ENCODE measurements around the gene SLCO4A1. TPM values are rescaled to one million over a fixed set of nuclear protein-coding genes. Genes with fewer than 3 reads are reported as not detected.

Gene SLCO4A1
- total and polyA plus RNA-seq, 9 of the 15 experiments (the other 6 are each of a cell fraction or from before 2014, with no cell fraction given) = 1.6 to 21.9 (median 12.8) TPM

DNA sequence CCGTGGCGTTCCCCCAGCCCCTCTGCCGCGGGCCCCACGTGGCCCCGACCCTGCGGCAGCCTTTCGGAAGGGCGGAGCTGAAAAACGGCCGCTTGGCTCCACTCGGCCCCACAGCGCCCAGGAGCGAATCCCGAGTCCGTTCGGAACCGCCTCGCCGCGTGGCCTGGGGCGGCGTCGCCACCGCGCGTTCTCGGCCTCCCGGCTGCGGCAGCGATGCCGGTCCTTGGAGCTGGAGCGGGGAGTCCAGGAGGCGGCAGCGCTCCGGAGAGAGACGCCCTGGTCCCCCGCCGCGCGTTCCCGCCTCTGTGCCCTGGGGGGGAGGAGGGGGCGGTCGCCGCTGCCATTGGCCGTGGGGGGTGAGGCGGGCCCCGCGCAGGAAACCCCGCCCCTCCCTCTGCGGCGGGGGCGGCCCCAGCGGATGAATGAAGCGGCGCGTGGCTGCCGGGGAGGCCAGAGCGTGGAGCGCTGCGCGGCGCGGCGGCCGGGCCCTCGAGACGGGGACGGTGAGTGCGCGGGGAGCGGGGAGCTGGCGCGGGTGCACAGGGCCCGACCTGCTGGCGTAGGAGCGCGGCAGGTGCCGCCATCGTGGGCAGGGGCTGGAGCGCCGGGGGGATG lies at the start of gene SLCO4A1 (continued):
- TF ChIP-seq MCM7 (IDR thresholded peaks at IDR 0.05) (no peak), PURB (CRISPR knock-in tag; IDR thresholded peaks at IDR 0.05; ENCODE audit: low read depth) (no peak), RBM15 (IDR thresholded peaks at IDR 0.05; ENCODE audit: insufficient read depth, low read length) (no peak), ZNF224 (CRISPR knock-in tag; IDR thresholded peaks at IDR 0.05) (peak; percentile 31; the same call in 1 of the 2 replicates), NCOA2 (IDR thresholded peaks at IDR 0.05; ENCODE audit: partially characterized antibody in 2 of 2) (no peak), ETV1 (tag; conservative IDR thresholded peaks at IDR 0.05; ENCODE audit: low read depth) (no peak), ZNF133 (CRISPR knock-in tag; IDR thresholded peaks at IDR 0.05) (no peak), CXXC5 (CRISPR knock-in tag; IDR thresholded peaks at IDR 0.05) (peak; percentile 63; the same call in 1 of the 2 replicates), FOXJ2 (tag; IDR thresholded peaks at IDR 0.05) (no peak), HNRNPK (IDR thresholded peaks at IDR 0.05; ENCODE audit: low read depth, low read length, poor library complexity, severe bottlenecking) (peak; percentile 10), GATA2 (CRISPR knock-in tag; IDR thresholded peaks at IDR 0.05) (no peak), ZNF134 (CRISPR knock-in tag; conservative IDR thresholded peaks at IDR 0.05) (no peak), TEAD1 (CRISPR knock-in tag; IDR thresholded peaks at IDR 0.05) (peak in 1 of 2 experiments; percentile 32; a peak in 1 of 4 replicates), NONO (IDR thresholded peaks at IDR 0.05; ENCODE audit: low read depth in 2 of 2, low read length in 1 of 2) (peak in 1 of 2 experiments; percentile 82; a peak in 2 of 4 replicates)
- TF ChIP-seq, protein P1, sequence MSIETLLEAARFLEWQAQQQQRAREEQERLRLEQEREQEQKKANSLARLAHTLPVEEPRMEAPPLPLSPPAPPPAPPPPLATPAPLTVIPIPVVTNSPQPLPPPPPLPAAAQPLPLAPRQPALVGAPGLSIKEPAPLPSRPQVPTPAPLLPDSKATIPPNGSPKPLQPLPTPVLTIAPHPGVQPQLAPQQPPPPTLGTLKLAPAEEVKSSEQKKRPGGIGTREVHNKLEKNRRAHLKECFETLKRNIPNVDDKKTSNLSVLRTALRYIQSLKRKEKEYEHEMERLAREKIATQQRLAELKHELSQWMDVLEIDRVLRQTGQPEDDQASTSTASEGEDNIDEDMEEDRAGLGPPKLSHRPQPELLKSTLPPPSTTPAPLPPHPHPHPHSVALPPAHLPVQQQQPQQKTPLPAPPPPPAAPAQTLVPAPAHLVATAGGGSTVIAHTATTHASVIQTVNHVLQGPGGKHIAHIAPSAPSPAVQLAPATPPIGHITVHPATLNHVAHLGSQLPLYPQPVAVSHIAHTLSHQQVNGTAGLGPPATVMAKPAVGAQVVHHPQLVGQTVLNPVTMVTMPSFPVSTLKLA (conservative IDR thresholded peaks at IDR 0.05) = peak; percentile 64 to 82; a peak in 3 of 4 replicates
- TF ChIP-seq, protein P2, sequence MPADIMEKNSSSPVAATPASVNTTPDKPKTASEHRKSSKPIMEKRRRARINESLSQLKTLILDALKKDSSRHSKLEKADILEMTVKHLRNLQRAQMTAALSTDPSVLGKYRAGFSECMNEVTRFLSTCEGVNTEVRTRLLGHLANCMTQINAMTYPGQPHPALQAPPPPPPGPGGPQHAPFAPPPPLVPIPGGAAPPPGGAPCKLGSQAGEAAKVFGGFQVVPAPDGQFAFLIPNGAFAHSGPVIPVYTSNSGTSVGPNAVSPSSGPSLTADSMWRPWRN (IDR thresholded peaks at IDR 0.05; ENCODE audit: low read depth) = no peak
- TF ChIP-seq, protein P3, sequence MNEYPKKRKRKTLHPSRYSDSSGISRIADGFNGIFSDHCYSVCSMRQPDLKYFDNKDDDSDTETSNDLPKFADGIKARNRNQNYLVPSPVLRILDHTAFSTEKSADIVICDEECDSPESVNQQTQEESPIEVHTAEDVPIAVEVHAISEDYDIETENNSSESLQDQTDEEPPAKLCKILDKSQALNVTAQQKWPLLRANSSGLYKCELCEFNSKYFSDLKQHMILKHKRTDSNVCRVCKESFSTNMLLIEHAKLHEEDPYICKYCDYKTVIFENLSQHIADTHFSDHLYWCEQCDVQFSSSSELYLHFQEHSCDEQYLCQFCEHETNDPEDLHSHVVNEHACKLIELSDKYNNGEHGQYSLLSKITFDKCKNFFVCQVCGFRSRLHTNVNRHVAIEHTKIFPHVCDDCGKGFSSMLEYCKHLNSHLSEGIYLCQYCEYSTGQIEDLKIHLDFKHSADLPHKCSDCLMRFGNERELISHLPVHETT (CRISPR knock-in tag; conservative IDR thresholded peaks at IDR 0.05 in 1 of 2, IDR thresholded peaks at IDR 0.05 in 1 of 2) = no peak
- TF ChIP-seq, protein P4, sequence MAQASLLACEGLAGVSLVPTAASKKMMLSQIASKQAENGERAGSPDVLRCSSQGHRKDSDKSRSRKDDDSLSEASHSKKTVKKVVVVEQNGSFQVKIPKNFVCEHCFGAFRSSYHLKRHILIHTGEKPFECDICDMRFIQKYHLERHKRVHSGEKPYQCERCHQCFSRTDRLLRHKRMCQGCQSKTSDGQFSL (CRISPR knock-in tag; IDR thresholded peaks at IDR 0.05) = peak; percentile 90
- TF ChIP-seq, protein P4 (tag; IDR thresholded peaks at IDR 0.05) = peak in 1 of 2 experiments; percentile 58; a peak in 1 of 4 replicates
- TF ChIP-seq, protein P5, sequence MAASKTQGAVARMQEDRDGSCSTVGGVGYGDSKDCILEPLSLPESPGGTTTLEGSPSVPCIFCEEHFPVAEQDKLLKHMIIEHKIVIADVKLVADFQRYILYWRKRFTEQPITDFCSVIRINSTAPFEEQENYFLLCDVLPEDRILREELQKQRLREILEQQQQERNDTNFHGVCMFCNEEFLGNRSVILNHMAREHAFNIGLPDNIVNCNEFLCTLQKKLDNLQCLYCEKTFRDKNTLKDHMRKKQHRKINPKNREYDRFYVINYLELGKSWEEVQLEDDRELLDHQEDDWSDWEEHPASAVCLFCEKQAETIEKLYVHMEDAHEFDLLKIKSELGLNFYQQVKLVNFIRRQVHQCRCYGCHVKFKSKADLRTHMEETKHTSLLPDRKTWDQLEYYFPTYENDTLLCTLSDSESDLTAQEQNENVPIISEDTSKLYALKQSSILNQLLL (CRISPR knock-in tag; IDR thresholded peaks at IDR 0.05; ENCODE audit: borderline replicate concordance) = no peak

All from K562 (cell line).